Adipocyte (in vitro differentiated cells): Measurements from ENCODE around the gene OR4N5.
A peak's percentile ranks its signal among the peaks of the same experiment; 100 is the strongest.
"Not testable (repeated sequence)": the region's sequence is repeated elsewhere in the genome, so short reads cannot be mapped to it uniquely, and the experiment has no call there.

Experiments used
- DNase-seq: peaks from one replicate; pipeline ENCODE4 v3.0.0-alpha.2; 2015; ENCODE audit warnings: low read depth
- H3K27me3 ChIP-seq: replicated peaks from 2 replicates; pipeline ENCODE4 v1.7.0; 2013; ENCODE audit warnings: mild to moderate bottlenecking, low read length, moderate library complexity; ENCODE audit not compliant: control insufficient read depth, insufficient read depth
- H3K36me3 ChIP-seq: 2 replicates; pipeline ENCODE4 v1.7.0; 2013; ENCODE audit warnings: low read length, mild to moderate bottlenecking, moderate library complexity; ENCODE audit not compliant: control insufficient read depth, insufficient read depth, severe bottlenecking
- H3K4me1 ChIP-seq: 2 replicates; pipeline ENCODE4 v1.7.0; 2013; ENCODE audit warnings: mild to moderate bottlenecking, low read length, moderate library complexity; ENCODE audit not compliant: control insufficient read depth, insufficient read depth
- H3K4me3 ChIP-seq: 2 replicates; pipeline ENCODE4 v1.7.0; 2013; ENCODE audit warnings: mild to moderate bottlenecking, low read length, moderate library complexity
- H3K9ac ChIP-seq: 2 replicates; pipeline ENCODE4 v1.7.0; 2013; ENCODE audit warnings: mild to moderate bottlenecking, low read length, moderate library complexity
- H3K9me3 ChIP-seq: 2 replicates; pipeline ENCODE4 v1.7.0; 2013; ENCODE audit warnings: mild to moderate bottlenecking, low read length, moderate library complexity; ENCODE audit not compliant: control insufficient read depth

The OR4N5 gene

DNA sequence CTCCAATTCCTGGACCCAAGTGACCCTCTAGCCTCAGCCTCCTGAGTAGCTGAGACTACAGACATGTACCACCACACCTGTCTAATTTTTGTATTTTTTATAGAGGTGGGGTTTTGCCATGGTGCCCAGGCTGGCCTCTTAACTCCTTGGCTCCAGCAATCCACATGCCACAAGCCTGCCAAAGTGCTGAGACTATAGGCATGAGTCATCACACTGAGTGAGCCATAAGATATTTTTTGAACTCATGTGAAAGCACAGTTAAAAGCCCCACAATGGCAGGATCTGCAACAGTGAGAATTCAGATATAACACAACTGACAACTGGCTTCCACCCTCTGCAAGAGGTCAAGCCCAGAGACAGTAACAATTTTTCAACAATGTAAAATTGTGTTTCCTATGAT, 31.2 kb downstream of the OR4N5 start:
- H3K36me3 ChIP-seq, H3K4me1 ChIP-seq, H3K27me3 ChIP-seq, H3K9ac ChIP-seq, H3K4me3 ChIP-seq, H3K9me3 ChIP-seq: not testable (repeated sequence)
- DNase-seq: peak; percentile 10

- H3K4me3 ChIP-seq, H3K36me3 ChIP-seq, H3K9ac ChIP-seq, DNase-seq, H3K27me3 ChIP-seq, H3K4me1 ChIP-seq, H3K9me3 ChIP-seq: not testable (repeated sequence)
Measured at GRCh38 chr14:20174205-20174604, 35.6 kb downstream of the OR4N5 start.

GRCh38 chr14:20176330-20176729, 37.7 kb downstream of the OR4N5 start:
- no peak for DNase-seq
- Histone ChIP-seq H3K4me3 (no peak overlapping the region), H3K9me3 (no peaks in the 10 kb centered on the region), H3K36me3 (no peaks in the 10 kb centered on the region), H3K4me1 (no peaks in the 10 kb centered on the region), H3K27me3 (no peaks in the 10 kb centered on the region), H3K9ac (no peak overlapping the region)

DNA sequence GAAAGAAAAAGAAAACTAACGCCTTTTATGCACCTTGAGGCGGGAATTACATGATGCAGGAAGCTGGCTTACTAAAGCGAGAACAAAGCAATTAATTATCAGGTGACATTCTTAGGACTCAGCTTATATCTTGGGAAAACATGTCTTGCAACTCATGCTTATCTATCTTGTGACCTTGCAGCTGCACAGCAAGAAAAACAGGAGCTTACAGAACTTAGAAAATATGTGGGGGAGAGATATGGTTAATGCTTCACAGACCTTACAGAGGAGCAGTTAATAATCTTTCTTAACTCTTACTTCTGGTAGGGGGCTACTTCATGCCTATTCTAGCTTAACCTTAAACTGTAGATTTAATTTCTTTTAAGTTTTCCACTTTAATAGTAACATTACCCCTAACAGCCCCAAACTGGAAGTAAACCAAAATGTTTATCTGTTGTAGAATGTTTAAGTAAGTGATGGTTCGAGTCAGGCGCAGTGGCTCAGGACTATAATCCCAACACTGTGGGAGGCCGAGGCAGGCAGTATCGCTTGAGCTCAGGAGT, 38.9 kb downstream of the OR4N5 start:
- Histone ChIP-seq H3K36me3 (no peaks in the 10 kb centered on the region), H3K27me3 (no peaks in the 10 kb centered on the region), H3K4me1 (no peaks in the 10 kb centered on the region), H3K9me3 (no peaks in the 10 kb centered on the region), H3K9ac (no peak overlapping the region), H3K4me3 (no peak overlapping the region)
- DNase-seq: no peak

GRCh38 chr14:20179218-20179617, 40.6 kb downstream of the OR4N5 start:
- Histone ChIP-seq H3K36me3 (no peaks in the 10 kb centered on the region), H3K27me3 (no peaks in the 10 kb centered on the region), H3K4me1 (no peaks in the 10 kb centered on the region), H3K9me3 (no peaks in the 10 kb centered on the region), H3K4me3 (no peak overlapping the region), H3K9ac (no peak overlapping the region)
- no peak for DNase-seq

- H3K36me3 ChIP-seq: no peaks in the 10 kb centered on the region
- H3K27me3 ChIP-seq: no peaks in the 10 kb centered on the region
- H3K4me3 ChIP-seq: no peak overlapping the region
- no peaks in the 10 kb centered on the region for H3K9me3 ChIP-seq
- no peak for DNase-seq
- H3K9ac ChIP-seq: no peak overlapping the region
- no peaks in the 10 kb centered on the region for H3K4me1 ChIP-seq
Measured at GRCh38 chr14:20179880-20180279, 41.3 kb downstream of the OR4N5 start.

DNA sequence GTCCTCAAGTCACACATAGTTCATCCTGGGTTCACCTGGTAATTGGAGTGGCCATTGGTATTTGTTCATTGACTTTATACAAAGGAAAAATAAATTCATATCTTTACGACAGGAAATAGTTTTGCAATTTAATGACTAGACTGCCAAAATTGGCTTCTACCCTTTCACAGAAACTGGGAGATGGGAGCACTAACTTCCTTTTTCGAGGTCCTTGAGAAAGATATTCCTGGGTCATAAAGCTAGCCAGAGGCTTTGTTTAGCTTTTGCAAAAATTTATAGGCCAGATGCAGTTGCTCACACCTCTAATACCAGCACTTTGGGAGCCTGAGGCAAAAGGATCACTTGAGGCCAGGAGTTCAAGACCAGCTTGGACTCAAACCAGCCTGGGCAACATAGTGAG, 41.9 kb downstream of the OR4N5 start:
- no peak overlapping the region for H3K9ac ChIP-seq
- no peaks in the 10 kb centered on the region for H3K27me3 ChIP-seq
- H3K4me1 ChIP-seq: no peaks in the 10 kb centered on the region
- DNase-seq: no peak
- no peak overlapping the region for H3K4me3 ChIP-seq
- no peaks in the 10 kb centered on the region for H3K9me3 ChIP-seq
- no peaks in the 10 kb centered on the region for H3K36me3 ChIP-seq

- no peaks in the 10 kb centered on the region for H3K4me1 ChIP-seq
- peaks cover 4% of the 10 kb centered on the region for H3K9me3 ChIP-seq
- H3K4me3 ChIP-seq: no peak overlapping the region
- H3K36me3 ChIP-seq: no peaks in the 10 kb centered on the region
- no peak for DNase-seq
- no peak overlapping the region for H3K9ac ChIP-seq
- H3K27me3 ChIP-seq: no peaks in the 10 kb centered on the region
Measured at GRCh38 chr14:20184181-20184580, 45.6 kb downstream of the OR4N5 start.

DNA sequence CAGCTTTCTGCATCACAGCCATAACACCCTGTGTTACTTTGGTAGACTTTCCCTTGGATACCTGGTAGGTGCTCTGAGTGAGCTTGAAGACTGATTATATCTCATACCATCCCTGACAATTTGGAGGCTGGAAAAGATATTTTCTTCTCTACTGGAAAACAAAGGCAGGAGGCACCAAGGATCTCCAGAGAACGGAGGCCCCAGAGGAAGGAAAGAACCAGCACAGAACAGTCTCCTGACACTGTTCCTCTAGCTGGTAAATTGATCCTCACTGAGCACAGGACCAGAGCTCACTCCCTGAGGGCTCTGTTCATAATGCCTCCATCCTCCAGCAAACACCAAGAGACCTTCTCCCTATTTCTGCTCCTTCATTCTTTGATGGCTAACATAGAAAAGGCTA, 52.0 kb downstream of the OR4N5 start, which contains the start of gene OR11G2:
TSS of gene OR11G2 (plus strand) at position 301 of the 400 bp plus-strand sequence. CDS start 6,542 bp downstream, outside the sequence.
- H3K9me3 ChIP-seq: peaks cover 4% of the 10 kb centered on the region
- no peaks in the 10 kb centered on the region for H3K4me1 ChIP-seq
- no peak within 1 kb of the TSS for H3K4me3 ChIP-seq
- no peak for DNase-seq
- H3K27me3 ChIP-seq: no peaks in the 10 kb centered on the region
- H3K9ac ChIP-seq: no peak within 1 kb of the TSS
- H3K36me3 ChIP-seq: no peaks in the 10 kb centered on the region

- Histone ChIP-seq H3K4me3 (no peak overlapping the region), H3K27me3 (no peaks in the 10 kb centered on the region), H3K36me3 (no peaks in the 10 kb centered on the region), H3K9me3 (peaks cover 4% of the 10 kb centered on the region), H3K4me1 (no peaks in the 10 kb centered on the region), H3K9ac (no peak overlapping the region)
- no peak for DNase-seq
Measured at GRCh38 chr14:20191396-20191795, 52.8 kb downstream of the OR4N5 start.

DNA sequence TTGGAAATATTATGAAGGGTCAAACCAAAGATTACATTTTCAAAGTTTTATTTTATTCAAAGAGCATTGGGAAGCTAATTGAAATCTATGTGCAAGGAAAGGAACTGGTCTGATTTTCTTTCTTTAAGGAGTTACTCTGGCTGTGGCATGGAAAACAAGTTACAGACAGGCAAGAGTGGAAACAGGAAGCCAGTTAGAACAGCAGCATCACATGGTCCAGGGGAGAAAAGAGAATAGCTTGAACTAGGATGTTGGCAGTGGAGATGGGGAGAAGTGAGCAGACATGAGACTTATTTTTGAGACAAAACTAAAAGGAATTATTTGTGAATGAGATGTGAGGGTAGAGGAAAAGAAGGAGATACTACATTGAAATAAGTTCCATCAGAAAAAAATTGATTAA, 55.5 kb downstream of the OR4N5 start:
- Histone ChIP-seq H3K36me3 (no peaks in the 10 kb centered on the region), H3K9ac (no peak overlapping the region), H3K4me3 (no peak overlapping the region), H3K27me3 (peaks cover 3% of the 10 kb centered on the region), H3K9me3 (no peaks in the 10 kb centered on the region), H3K4me1 (no peaks in the 10 kb centered on the region)
- DNase-seq: no peak
